HepG2 (cell line): ENCODE results near the gene OLFM3. TPM values are rescaled to one million over a fixed set of nuclear protein-coding genes. Genes with fewer than 3 reads are reported as not detected.

Experiments
- ATAC-seq: fragments of 200-7000 bp; cut with Tn5 transposase; 3 replicates; pipeline ENCODE4 v1.9.1; 2020; ENCODE audit warnings: mild to moderate bottlenecking, moderate library complexity
- BruUV-seq: library from RNA; stranded (reverse); fragments of 400-500 nt; replicated peaks from 2 replicates; lab custom pipeline; 2021; lab: Mats Ljungman, UMichigan
- CTCF ChIA-PET: fragments of 300-600 bp; formaldehyde crosslinking; extraction: SDS; loops from one replicate; lab custom pipeline; 2021; ENCODE audit warnings: low total read pairs, inconsistent platforms, low intra/inter-chr PET ratio; lab: Yijun Ruan, JAX
- POLR2A ChIA-PET: fragments of 350-600 bp; sonication (Branson Sonifier 250); formaldehyde crosslinking; loops from one replicate; lab custom pipeline; 2020; ENCODE audit warnings: antibody characterized with exemption, inconsistent platforms; lab: Yijun Ruan, JAX
- DNase-seq: peaks from one replicate; pipeline ENCODE4 v3.0.0-alpha.2; 2015; ENCODE audit warnings: low spot score
- FAIRE-seq: peaks from 3 replicates; lab custom pipeline; 2011; peaks lifted over from hg19 to GRCh38; lab: Jason Lieb, UNC
- H2AFZ ChIP-seq: one replicate; pipeline ENCODE4 v1.6.1; 2011; ENCODE audit warnings: low read length, inconsistent platforms
- H3K27ac ChIP-seq: fragments of 300-600 bp; 3 replicates; pipeline ENCODE4 v1.8.0; 2011; ENCODE audit warnings: mixed run types, mild to moderate bottlenecking, mixed read lengths, low read length, inconsistent platforms; ENCODE audit not compliant: insufficient read depth; ENCODE audit errors: extremely low read length
- H3K27me3 ChIP-seq, 2 experiments: fragments of 200-600 bp in 1 of 2; 2 replicates in 1 of 2; 3 replicates in 1 of 2; pipeline versions ENCODE4 v1.6.0 to v1.8.0; 2011; ENCODE audit warnings: low read length in 2 of 2, mild to moderate bottlenecking in 2 of 2, moderate library complexity in 2 of 2, inconsistent platforms in 1 of 2; ENCODE audit not compliant: insufficient read depth in 2 of 2, control insufficient read depth in 1 of 2
- H3K36me3 ChIP-seq, 2 experiments: fragments of 200-600 bp in 1 of 2; replicated peaks in 1 of 2; 2 replicates in 1 of 2; 3 replicates in 1 of 2; pipeline versions ENCODE4 v1.5.1 to v1.8.0; 2011; ENCODE audit warnings: low read length in 2 of 2, inconsistent platforms in 1 of 2; ENCODE audit not compliant: insufficient read depth in 2 of 2, control insufficient read depth in 1 of 2
- H3K4me1 ChIP-seq: 2 replicates; pipeline ENCODE4 v1.5.1; 2012; ENCODE audit warnings: low read length, inconsistent platforms; ENCODE audit not compliant: insufficient read depth
- H3K4me2 ChIP-seq: 2 replicates; pipeline ENCODE4 v1.6.0; 2011; ENCODE audit warnings: low read depth, low read length, inconsistent platforms
- H3K4me3 ChIP-seq, 3 experiments: fragments of 200-600 bp in 1 of 3; sonication (generic), shearing (Covaris generic) in 1 of 3; replicated peaks in 1 of 3; 2 replicates each; pipeline ENCODE4 v1.5.1; 2011 to 2016; ENCODE audit warnings: low read length in 3 of 3, inconsistent platforms in 2 of 3, low read depth in 2 of 3, mild to moderate bottlenecking in 2 of 3, control low read depth in 1 of 3, mixed read lengths in 1 of 3; ENCODE audit not compliant: insufficient read depth in 1 of 3
- H3K79me2 ChIP-seq: one replicate; pipeline ENCODE4 v1.6.1; 2011; ENCODE audit warnings: low read length, inconsistent platforms; ENCODE audit not compliant: insufficient read depth
- H3K9ac ChIP-seq: 2 replicates; pipeline ENCODE4 v1.6.0; 2011; ENCODE audit warnings: mild to moderate bottlenecking, low read depth, low read length, inconsistent platforms; ENCODE audit not compliant: insufficient read depth
- H3K9me3 ChIP-seq: 2 replicates; pipeline ENCODE4 v1.5.1; 2012; ENCODE audit warnings: mild to moderate bottlenecking, low read length
- H4K20me1 ChIP-seq: 2 replicates; pipeline ENCODE4 v1.6.0; 2011; ENCODE audit warnings: inconsistent platforms, mild to moderate bottlenecking, low read length, moderate library complexity; ENCODE audit not compliant: insufficient read depth
- HOXA3 ChIP-seq: sonication (generic); formaldehyde crosslinking; IDR thresholded peaks from 2 replicates; pipeline ENCODE4 v1.5.0; 2020; ENCODE audit warnings: missing genetic modification reagents
- MAFG ChIP-seq: sonication (generic); formaldehyde crosslinking; IDR thresholded peaks from 2 replicates; pipeline ENCODE4 v1.5.1; 2020; ENCODE audit warnings: mild to moderate bottlenecking, missing genetic modification reagents
- SIX4 ChIP-seq: sonication (generic); formaldehyde crosslinking; IDR thresholded peaks from 2 replicates; pipeline ENCODE4 v1.4.0; 2020; ENCODE audit warnings: missing genetic modification reagents
- SMARCC2 ChIP-seq: fragments of 450-650 bp; IDR thresholded peaks from 2 replicates; pipeline ENCODE4 v1.6.1; 2017; ENCODE audit warnings: antibody characterized with exemption, mild to moderate bottlenecking
- TMF1 ChIP-seq: sonication (generic); formaldehyde crosslinking; IDR thresholded peaks from 2 replicates; pipeline ENCODE4 v1.8.1; 2022; ENCODE audit warnings: low read depth, missing genetic modification reagents
- ZBTB8A ChIP-seq: sonication (generic); formaldehyde crosslinking; IDR thresholded peaks from 2 replicates; pipeline ENCODE4 v1.4.0; 2020; ENCODE audit warnings: mild to moderate bottlenecking, low read depth, missing genetic modification reagents, borderline replicate concordance
- ZKSCAN8 ChIP-seq: IDR thresholded peaks from 2 replicates; pipeline ENCODE4 v1.6.1; 2016; ENCODE audit warnings: borderline replicate concordance, missing genetic modification reagents, missing compliant biosample characterization
- ZNF234 ChIP-seq: sonication (generic); formaldehyde crosslinking; conservative IDR thresholded peaks from 2 replicates; pipeline ENCODE4 v1.5.1; 2020; ENCODE audit warnings: mild to moderate bottlenecking, missing genetic modification reagents
- ZNF275 ChIP-seq: sonication (generic); formaldehyde crosslinking; IDR thresholded peaks from 2 replicates; pipeline ENCODE4 v1.8.0; 2022; ENCODE audit warnings: missing genetic modification reagents, mild to moderate bottlenecking, inconsistent platforms, borderline replicate concordance
- ZNF343 ChIP-seq: sonication (generic); formaldehyde crosslinking; IDR thresholded peaks from 2 replicates; pipeline ENCODE4 v1.4.0; 2020; ENCODE audit warnings: mild to moderate bottlenecking, missing genetic modification reagents
- ZNF432 ChIP-seq: sonication (generic); formaldehyde crosslinking; IDR thresholded peaks from 2 replicates; pipeline ENCODE4 v1.5.0; 2020; ENCODE audit warnings: missing genetic modification reagents, mild to moderate bottlenecking, borderline replicate concordance
- ZNF687 ChIP-seq: sonication (generic); formaldehyde crosslinking; IDR thresholded peaks from 2 replicates; pipeline ENCODE4 v1.5.1; 2020; ENCODE audit warnings: mild to moderate bottlenecking, missing genetic modification reagents, moderate library complexity
- ZSCAN5A ChIP-seq: sonication (generic); formaldehyde crosslinking; IDR thresholded peaks from 2 replicates; pipeline ENCODE4 v1.8.0; 2022; ENCODE audit warnings: mild to moderate bottlenecking, missing genetic modification reagents, borderline replicate concordance
- WGBS: methylation state at CpG from one replicate; pipeline ENCODE4 v1.1.6; 2017; ENCODE audit warnings: low lambda C conversion rate; 5-methylcytosine and 5-hydroxymethylcytosine counted together
- in situ Hi-C: cut with HindIII; loops from 2 replicates; pipeline ENCODE4 v1.10.0; 2017; ENCODE audit warnings: low pct_unique_long_range_greater_than_20kb; ENCODE audit not compliant: extremely low pct_ligation_motif_present
- intact Hi-C: fragments of 100-400 bp; cut with micrococcal nuclease; formaldehyde crosslinking; loops from one replicate; pipeline ENCODE4 v1.10.0; 2022; ENCODE audit not compliant: unreplicated experiment
- polyA plus RNA-seq, 8 experiments: library from polyadenylated mRNA; depleted of rRNA in 3 of 8; stranded (reverse) in 7 of 8; unstranded in 1 of 8; fragments of >200 nt; fragmentation: Illumina TruSeq in 4 of 8; extraction: Trizol in 4 of 8; gene quantifications; 2 replicates each; pipeline versions ENCODE4 v1.2.1 to v1.2.3, GENCODE V29; 2011 to 2016; ENCODE audit warnings: low read depth in 4 of 8, missing spikeins in 1 of 8, mixed read lengths in 1 of 8; ENCODE audit not compliant: insufficient read depth in 1 of 8
- total RNA-seq, 5 experiments: library from RNA; depleted of rRNA; stranded (reverse); fragments of >200 nt; fragmentation: Illumina TruSeq; extraction: Trizol; gene quantifications; 2 replicates each; pipeline ENCODE4 v1.2.3, GENCODE V29; 2016; ENCODE audit warnings: low read depth in 1 of 5

OLFM3 gene
- total and polyA plus RNA-seq, 2 of the 13 experiments (the other 11 are each of a cell fraction or from before 2014, with no cell fraction given) = not detected

- Histone ChIP-seq H3K27me3 (no peaks in the 10 kb centered on the region), H3K4me2 (no peak overlapping the region), H4K20me1 (no peaks in the 10 kb centered on the region), H3K4me1 (no peaks in the 10 kb centered on the region), H3K9me3 (peaks cover 14% of the 10 kb centered on the region; the same call in 1 of the 2 replicates), H3K27ac (no peak overlapping the region), H3K4me3 (no peak overlapping the region), H3K79me2 (no peaks in the 10 kb centered on the region), H3K9ac (no peak overlapping the region), H3K36me3 (no peaks in the 10 kb centered on the region), H2AFZ (no peak overlapping the region)
- in situ Hi-C loops = no loop called here
- intact Hi-C loops = no loop called here
- ChIA-PET POLR2A (no interaction called here), CTCF (no interaction called here)
- BruUV-seq = no TSS peak
- DNase-seq (no peak), FAIRE-seq (no peak), ATAC-seq (no peak)
- TF ChIP-seq ZNF275 (CRISPR knock-in tag) = no peak
These were observed 120.8 kb downstream of the OLFM3 start for GRCh38 chr1:101875891-101876290.

- no peak for FAIRE-seq
- Histone ChIP-seq H4K20me1 (no peaks in the 10 kb centered on the region), H3K9ac (no peak overlapping the region), H3K4me3 (no peak overlapping the region), H3K27me3 (no peaks in the 10 kb centered on the region), H3K27ac (no peak overlapping the region), H3K36me3 (no peaks in the 10 kb centered on the region), H3K9me3 (peaks cover 15% of the 10 kb centered on the region; the same call in 1 of the 2 replicates), H3K4me2 (no peak overlapping the region), H3K4me1 (no peaks in the 10 kb centered on the region), H3K79me2 (no peaks in the 10 kb centered on the region), H2AFZ (no peak overlapping the region)
- 4% methylated on average over 1 of the region's 1 CpG for WGBS
- intact Hi-C loops = no loop called here
- CTCF ChIA-PET = no interaction called here
- POLR2A ChIA-PET = no interaction called here
- no TSS peak for BruUV-seq
- no peak for ATAC-seq
- no peak for DNase-seq
- in situ Hi-C loops = no loop called here
- no peak for TF ChIP-seq ZNF234 (CRISPR knock-in tag)
- TF ChIP-seq HOXA3 (CRISPR knock-in tag) = no peak
- no peak for TF ChIP-seq SIX4 (CRISPR knock-in tag)
- no peak for TF ChIP-seq ZNF432 (CRISPR knock-in tag)
- TF ChIP-seq TMF1 (CRISPR knock-in tag) = no peak
- TF ChIP-seq ZKSCAN8 (CRISPR knock-in tag) = no peak
- TF ChIP-seq ZBTB8A (CRISPR knock-in tag) = no peak
- no peak for TF ChIP-seq SMARCC2
- TF ChIP-seq ZNF343 (CRISPR knock-in tag) = no peak
- no peak for TF ChIP-seq ZNF687 (CRISPR knock-in tag)
- no peak for TF ChIP-seq ZSCAN5A
- no peak for TF ChIP-seq MAFG
These were observed 123.1 kb downstream of the OLFM3 start for GRCh38 chr1:101873672-101874071.
